Mesothelial cell of epicardium (in vitro differentiated cells): ENCODE measurements around the gene BBLN. TPM values are rescaled to one million over a fixed set of nuclear protein-coding genes. Genes with fewer than 3 reads are reported as not detected.

Experiments
- DNase-seq, 2 experiments: peaks; one replicate each; pipeline ENCODE4 v3.0.0; 2021; ENCODE audit warnings: low spot score in 2 of 2; ENCODE audit not compliant: unreplicated experiment in 2 of 2
- H3K27ac Mint-ChIP-seq: 2 replicates; pipeline ENCODE4 v1.8.0; 2021; ENCODE audit warnings: mixed read lengths
- H3K27me3 Mint-ChIP-seq: 2 replicates; pipeline ENCODE4 v1.8.0; 2021; ENCODE audit warnings: low read depth, mixed read lengths
- H3K36me3 Mint-ChIP-seq: 2 replicates; pipeline ENCODE4 v1.8.0; 2021; ENCODE audit warnings: mixed read lengths
- H3K4me1 Mint-ChIP-seq: 2 replicates; pipeline ENCODE4 v1.8.0; 2021; ENCODE audit warnings: mixed read lengths
- H3K4me3 Mint-ChIP-seq: 2 replicates; pipeline ENCODE4 v1.8.0; 2021; ENCODE audit warnings: mild to moderate bottlenecking, moderate library complexity, mixed read lengths
- H3K9me3 Mint-ChIP-seq: 2 replicates; pipeline ENCODE4 v1.8.0; 2021; ENCODE audit warnings: mixed read lengths
- CTCF ChIP-seq: fragments of 200-600 bp; sonication (generic); IDR thresholded peaks from one replicate; pipeline ENCODE4 v1.5.0; 2021; ENCODE audit warnings: antibody characterized with exemption; ENCODE audit not compliant: unreplicated experiment
- total RNA-seq: library from RNA; stranded (reverse); gene quantifications from 3 replicates; pipeline ENCODE4 v1.2.1, GENCODE V29; 2021

Gene BBLN
- total RNA-seq, 1 donor from 2014 or later = 64.4 TPM

DNA sequence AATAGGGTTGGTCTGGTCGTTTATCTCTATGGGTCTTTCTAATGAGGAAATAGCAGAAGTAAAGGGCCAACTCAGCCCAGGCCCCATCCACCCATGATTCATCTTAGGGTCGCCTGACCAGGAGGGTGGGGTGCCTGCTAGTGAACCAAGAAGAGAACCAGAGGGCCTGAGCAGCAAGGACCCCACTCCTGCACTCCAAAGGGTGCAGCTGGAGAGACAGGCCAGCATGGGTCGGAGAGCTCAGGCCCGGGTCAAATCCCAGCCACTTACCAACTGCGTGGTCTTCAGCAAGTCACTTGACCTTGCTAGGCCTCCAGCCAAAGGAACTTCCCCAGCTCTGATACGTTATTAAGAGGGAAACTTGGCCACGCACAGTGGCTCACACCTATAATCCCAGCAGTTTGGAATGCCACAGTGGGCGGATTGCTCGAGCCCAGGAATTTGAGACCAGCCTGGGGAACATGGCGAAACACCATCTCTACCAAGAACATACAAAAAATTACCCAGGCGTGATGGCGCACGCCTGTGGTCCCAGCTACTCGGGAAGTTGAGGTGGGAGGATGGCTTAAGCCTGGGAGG, 4.3 kb downstream of the BBLN start:
- DNase-seq = no peak
- Mint-ChIP-seq H3K9me3 (no peaks in the 10 kb centered on the region), H3K36me3 (peaks cover 39% of the 10 kb centered on the region), H3K4me3 (no peak overlapping the region), H3K27ac (no peak overlapping the region), H3K4me1 (peaks cover 4% of the 10 kb centered on the region), H3K27me3 (no peaks in the 10 kb centered on the region)
- no peak for TF ChIP-seq CTCF

DNA sequence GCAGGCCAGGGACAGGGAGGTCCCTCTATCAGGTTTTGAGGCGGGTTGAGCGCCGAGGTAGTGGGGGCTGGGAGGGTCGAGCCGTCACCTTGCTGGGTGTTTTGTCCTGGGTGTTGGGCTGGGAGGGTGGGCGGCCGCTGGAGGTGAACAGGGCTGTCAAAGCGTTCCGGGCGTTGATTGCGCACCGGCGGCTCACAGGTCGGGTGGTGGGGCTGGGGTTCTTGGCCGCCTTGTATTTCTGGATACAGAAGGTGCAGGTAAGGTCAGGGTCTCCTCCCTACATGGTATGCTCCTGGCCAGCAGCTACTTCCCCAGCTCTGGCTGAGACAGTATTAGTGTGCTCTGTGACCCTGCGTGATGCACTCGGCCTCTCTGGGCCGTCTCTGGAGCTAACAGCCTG, 6.1 kb downstream of the BBLN start:
- Mint-ChIP-seq H3K27ac (no peak overlapping the region), H3K36me3 (peaks cover 44% of the 10 kb centered on the region), H3K9me3 (no peaks in the 10 kb centered on the region), H3K4me3 (no peak overlapping the region), H3K4me1 (peaks cover under 1% of the 10 kb centered on the region), H3K27me3 (no peaks in the 10 kb centered on the region)
- TF ChIP-seq CTCF = no peak
- no peak for DNase-seq

DNA sequence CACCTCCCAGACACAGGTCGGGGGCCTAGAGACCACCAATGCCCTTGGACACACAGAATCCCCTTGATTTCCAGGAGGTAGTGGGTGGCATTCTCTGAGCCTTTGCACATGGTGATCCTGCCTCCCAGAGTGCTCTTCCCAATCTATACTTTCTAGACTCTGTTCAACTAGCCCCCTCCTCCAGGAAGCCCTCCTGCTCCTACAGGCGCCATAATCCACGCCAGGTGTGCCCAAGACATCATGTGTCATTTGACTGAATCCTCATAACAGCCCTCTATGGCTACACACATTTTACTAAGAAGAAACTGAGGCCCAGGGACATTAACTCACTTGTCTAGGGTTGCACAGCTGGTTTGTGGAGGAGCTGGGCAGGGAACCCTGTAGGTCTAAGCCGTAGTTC, 7.1 kb downstream of the BBLN start:
- TF ChIP-seq CTCF = no peak
- no peak for DNase-seq
- peaks cover 45% of the 10 kb centered on the region for H3K36me3 Mint-ChIP-seq
- no peaks in the 10 kb centered on the region for H3K4me1 Mint-ChIP-seq
- no peak overlapping the region for H3K27ac Mint-ChIP-seq
- H3K27me3 Mint-ChIP-seq = no peaks in the 10 kb centered on the region
- no peak overlapping the region for H3K4me3 Mint-ChIP-seq
- no peaks in the 10 kb centered on the region for H3K9me3 Mint-ChIP-seq

DNA sequence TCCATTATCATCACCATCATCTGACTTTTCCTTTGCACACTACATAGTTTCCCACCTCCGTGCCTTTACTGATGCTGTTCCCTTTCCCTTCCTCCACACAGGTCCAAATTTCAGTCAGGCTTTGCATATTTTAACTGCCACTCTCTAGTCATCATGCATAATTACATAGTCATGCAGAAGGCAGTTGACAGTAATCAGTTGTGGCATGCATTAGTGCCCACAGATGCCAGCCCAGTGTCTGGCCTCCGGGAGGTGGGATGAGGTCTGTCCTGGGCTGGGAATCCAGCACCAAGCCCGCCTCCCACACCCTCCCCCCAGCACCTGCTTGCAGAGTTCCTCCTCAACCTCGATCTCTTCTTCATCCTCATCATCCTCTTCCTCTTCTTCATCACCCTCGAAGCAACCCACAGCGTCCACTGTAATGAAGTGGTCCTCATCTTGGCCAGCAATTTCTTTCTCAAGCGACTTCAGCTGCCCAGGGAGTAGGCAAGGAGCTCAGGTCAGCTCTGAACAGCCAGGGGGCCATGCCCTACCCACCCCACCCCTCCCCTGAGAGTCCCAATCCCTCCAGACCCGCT, 8.8 kb downstream of the BBLN start:
- no peak overlapping the region for H3K27ac Mint-ChIP-seq
- H3K4me3 Mint-ChIP-seq = no peak overlapping the region
- H3K9me3 Mint-ChIP-seq = no peaks in the 10 kb centered on the region
- peaks cover 37% of the 10 kb centered on the region for H3K36me3 Mint-ChIP-seq
- H3K27me3 Mint-ChIP-seq = no peaks in the 10 kb centered on the region
- H3K4me1 Mint-ChIP-seq = no peaks in the 10 kb centered on the region
- DNase-seq = no peak
- TF ChIP-seq CTCF = no peak

- Mint-ChIP-seq H3K9me3 (no peaks in the 10 kb centered on the region), H3K27ac (no peak overlapping the region), H3K4me1 (no peaks in the 10 kb centered on the region), H3K36me3 (peaks cover 33% of the 10 kb centered on the region), H3K4me3 (no peak overlapping the region), H3K27me3 (no peaks in the 10 kb centered on the region)
- no peak for TF ChIP-seq CTCF
- DNase-seq = no peak
Observed at GRCh38 chr9:128169492-128169891, 9.4 kb downstream of the BBLN start.
